Panc1 (cell line): ENCODE results near the gene VWA8. TPM values are rescaled to one million over a fixed set of nuclear protein-coding genes. Genes with fewer than 3 reads are reported as not detected.

Experiments
- ATAC-seq: fragments of 200-7000 bp; cut with Tn5 transposase; 2 replicates; pipeline ENCODE4 v1.9.1; 2020; ENCODE audit warnings: mild to moderate bottlenecking, moderate library complexity
- BruUV-seq: library from RNA; stranded (reverse); fragments of 400-500 nt; replicated peaks from 2 replicates; lab custom pipeline; 2021; lab: Mats Ljungman, UMichigan
- CTCF ChIA-PET: fragments of 300-600 bp; sonication (Branson Sonifier 250); formaldehyde crosslinking; loops from one replicate; lab custom pipeline; 2022; ENCODE audit warnings: antibody characterized with exemption; lab: Charles Lee
- POLR2A ChIA-PET: fragments of 300-600 bp; sonication (Branson Sonifier 250); formaldehyde crosslinking; loops from one replicate; lab custom pipeline; 2022; ENCODE audit warnings: antibody characterized with exemption; lab: Charles Lee
- DNase-seq: peaks from one replicate; pipeline ENCODE4 v3.0.0-alpha.2; 2010; ENCODE audit warnings: low read depth, low spot score
- H3K27ac ChIP-seq: 2 replicates; pipeline ENCODE4 v1.5.1; 2011; ENCODE audit warnings: mild to moderate bottlenecking, low read length, inconsistent platforms
- H3K27me3 ChIP-seq: fragments of 200-500 bp; sonication (Bioruptor generic); 2 replicates; pipeline ENCODE4 v1.6.0; 2014; ENCODE audit warnings: low read length, inconsistent platforms; ENCODE audit not compliant: control insufficient read depth, insufficient read depth
- H3K36me3 ChIP-seq: fragments of 200-500 bp; sonication (Bioruptor generic); 2 replicates; pipeline ENCODE4 v1.5.1; 2014; ENCODE audit warnings: inconsistent platforms, mild to moderate bottlenecking, low read length, moderate library complexity; ENCODE audit not compliant: control insufficient read depth, insufficient read depth
- H3K4me1 ChIP-seq: 2 replicates; pipeline ENCODE4 v1.5.1; 2011; ENCODE audit warnings: inconsistent platforms, mild to moderate bottlenecking, low read length, moderate library complexity; ENCODE audit not compliant: control insufficient read depth, insufficient read depth
- H3K4me3 ChIP-seq, 2 experiments: 2 replicates each; pipeline ENCODE4 v1.5.1; 2011 to 2012; ENCODE audit warnings: low read depth in 2 of 2, low read length in 2 of 2, mild to moderate bottlenecking in 2 of 2, inconsistent platforms in 1 of 2, moderate library complexity in 1 of 2
- H3K9me3 ChIP-seq: fragments of 200-500 bp; sonication (Bioruptor generic); 2 replicates; pipeline ENCODE4 v1.5.1; 2014; ENCODE audit warnings: low read depth, mild to moderate bottlenecking, inconsistent platforms, low read length, moderate library complexity; ENCODE audit not compliant: control insufficient read depth, insufficient read depth
- POLR2AphosphoS5 ChIP-seq: IDR thresholded peaks from 2 replicates; pipeline ENCODE4 v1.6.1; 2012; ENCODE audit warnings: mild to moderate bottlenecking, low read depth, low read length, moderate library complexity
- SIN3A ChIP-seq: IDR thresholded peaks from 2 replicates; pipeline ENCODE4 v1.6.1; 2012; ENCODE audit warnings: low read depth, mild to moderate bottlenecking, low read length, moderate library complexity, borderline replicate concordance; ENCODE audit not compliant: insufficient read depth
- TCF7L2 ChIP-seq: IDR thresholded peaks from 2 replicates; pipeline ENCODE4 v1.6.1; 2011; ENCODE audit warnings: mild to moderate bottlenecking, low read depth, low read length, inconsistent platforms
- in situ Hi-C: cut with HindIII; loops from 2 replicates; pipeline ENCODE4 v1.10.0; 2016; ENCODE audit warnings: low sequenced_read_pairs, low pct_unique_long_range_greater_than_20kb
- intact Hi-C: fragments of 100-400 bp; cut with micrococcal nuclease; formaldehyde crosslinking; loops from one replicate; pipeline ENCODE4 v1.10.0; 2022; ENCODE audit not compliant: unreplicated experiment
- total RNA-seq: library from RNA; stranded (reverse); gene quantifications from one replicate; pipeline ENCODE4 v1.2.1, GENCODE V29; 2021; ENCODE audit not compliant: unreplicated experiment
- TF ChIP-seq, protein P1 (sequence below), 2 experiments: IDR thresholded peaks; 2 replicates each; pipeline ENCODE4 v1.6.1; 2011 to 2012; ENCODE audit warnings: low read depth in 2 of 2, control low read depth in 1 of 2, low read length in 1 of 2, mild to moderate bottlenecking in 1 of 2, moderate library complexity in 1 of 2; ENCODE audit not compliant: insufficient read depth in 1 of 2
- TF ChIP-seq, protein P2 (sequence below): fragments of 450-650 bp; IDR thresholded peaks from 2 replicates; pipeline ENCODE4 v1.5.1; 2017; ENCODE audit warnings: mild to moderate bottlenecking

Gene VWA8
- total RNA-seq, 1 experiment from 2014 or later: 11.2 TPM

DNA sequence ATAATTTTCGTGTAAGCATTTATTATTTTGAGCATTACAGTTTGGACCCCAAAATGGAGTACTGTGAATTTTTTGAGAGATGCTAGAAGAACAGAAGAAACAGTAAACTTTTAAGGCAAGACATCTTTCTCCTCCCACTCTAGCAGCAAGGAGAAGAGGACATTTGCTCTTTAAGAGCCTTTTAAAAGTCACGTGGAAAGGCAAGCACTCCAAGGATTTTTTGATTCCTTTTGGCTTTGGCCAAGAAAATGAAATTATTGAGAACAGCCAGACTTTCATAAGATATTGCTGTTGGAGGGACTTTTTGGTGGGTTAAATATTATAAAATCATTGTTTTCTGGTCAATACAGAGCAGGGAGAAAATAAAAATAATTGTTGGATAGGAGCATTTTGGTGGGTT is 393.5 kb downstream of the VWA8 start:
- intact Hi-C loops: no loop called here
- TF ChIP-seq, protein P1, sequence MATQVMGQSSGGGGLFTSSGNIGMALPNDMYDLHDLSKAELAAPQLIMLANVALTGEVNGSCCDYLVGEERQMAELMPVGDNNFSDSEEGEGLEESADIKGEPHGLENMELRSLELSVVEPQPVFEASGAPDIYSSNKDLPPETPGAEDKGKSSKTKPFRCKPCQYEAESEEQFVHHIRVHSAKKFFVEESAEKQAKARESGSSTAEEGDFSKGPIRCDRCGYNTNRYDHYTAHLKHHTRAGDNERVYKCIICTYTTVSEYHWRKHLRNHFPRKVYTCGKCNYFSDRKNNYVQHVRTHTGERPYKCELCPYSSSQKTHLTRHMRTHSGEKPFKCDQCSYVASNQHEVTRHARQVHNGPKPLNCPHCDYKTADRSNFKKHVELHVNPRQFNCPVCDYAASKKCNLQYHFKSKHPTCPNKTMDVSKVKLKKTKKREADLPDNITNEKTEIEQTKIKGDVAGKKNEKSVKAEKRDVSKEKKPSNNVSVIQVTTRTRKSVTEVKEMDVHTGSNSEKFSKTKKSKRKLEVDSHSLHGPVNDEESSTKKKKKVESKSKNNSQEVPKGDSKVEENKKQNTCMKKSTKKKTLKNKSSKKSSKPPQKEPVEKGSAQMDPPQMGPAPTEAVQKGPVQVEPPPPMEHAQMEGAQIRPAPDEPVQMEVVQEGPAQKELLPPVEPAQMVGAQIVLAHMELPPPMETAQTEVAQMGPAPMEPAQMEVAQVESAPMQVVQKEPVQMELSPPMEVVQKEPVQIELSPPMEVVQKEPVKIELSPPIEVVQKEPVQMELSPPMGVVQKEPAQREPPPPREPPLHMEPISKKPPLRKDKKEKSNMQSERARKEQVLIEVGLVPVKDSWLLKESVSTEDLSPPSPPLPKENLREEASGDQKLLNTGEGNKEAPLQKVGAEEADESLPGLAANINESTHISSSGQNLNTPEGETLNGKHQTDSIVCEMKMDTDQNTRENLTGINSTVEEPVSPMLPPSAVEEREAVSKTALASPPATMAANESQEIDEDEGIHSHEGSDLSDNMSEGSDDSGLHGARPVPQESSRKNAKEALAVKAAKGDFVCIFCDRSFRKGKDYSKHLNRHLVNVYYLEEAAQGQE (IDR thresholded peaks at IDR 0.05; ENCODE audit: insufficient read depth in 1 of 2, low read depth in 2 of 2, low read length in 1 of 2): no peak
- no peak for TF ChIP-seq SIN3A
- TF ChIP-seq POLR2AphosphoS5: no peak
- TF ChIP-seq, protein P2, sequence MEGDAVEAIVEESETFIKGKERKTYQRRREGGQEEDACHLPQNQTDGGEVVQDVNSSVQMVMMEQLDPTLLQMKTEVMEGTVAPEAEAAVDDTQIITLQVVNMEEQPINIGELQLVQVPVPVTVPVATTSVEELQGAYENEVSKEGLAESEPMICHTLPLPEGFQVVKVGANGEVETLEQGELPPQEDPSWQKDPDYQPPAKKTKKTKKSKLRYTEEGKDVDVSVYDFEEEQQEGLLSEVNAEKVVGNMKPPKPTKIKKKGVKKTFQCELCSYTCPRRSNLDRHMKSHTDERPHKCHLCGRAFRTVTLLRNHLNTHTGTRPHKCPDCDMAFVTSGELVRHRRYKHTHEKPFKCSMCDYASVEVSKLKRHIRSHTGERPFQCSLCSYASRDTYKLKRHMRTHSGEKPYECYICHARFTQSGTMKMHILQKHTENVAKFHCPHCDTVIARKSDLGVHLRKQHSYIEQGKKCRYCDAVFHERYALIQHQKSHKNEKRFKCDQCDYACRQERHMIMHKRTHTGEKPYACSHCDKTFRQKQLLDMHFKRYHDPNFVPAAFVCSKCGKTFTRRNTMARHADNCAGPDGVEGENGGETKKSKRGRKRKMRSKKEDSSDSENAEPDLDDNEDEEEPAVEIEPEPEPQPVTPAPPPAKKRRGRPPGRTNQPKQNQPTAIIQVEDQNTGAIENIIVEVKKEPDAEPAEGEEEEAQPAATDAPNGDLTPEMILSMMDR: no peak
- TF ChIP-seq TCF7L2: no peak

DNA sequence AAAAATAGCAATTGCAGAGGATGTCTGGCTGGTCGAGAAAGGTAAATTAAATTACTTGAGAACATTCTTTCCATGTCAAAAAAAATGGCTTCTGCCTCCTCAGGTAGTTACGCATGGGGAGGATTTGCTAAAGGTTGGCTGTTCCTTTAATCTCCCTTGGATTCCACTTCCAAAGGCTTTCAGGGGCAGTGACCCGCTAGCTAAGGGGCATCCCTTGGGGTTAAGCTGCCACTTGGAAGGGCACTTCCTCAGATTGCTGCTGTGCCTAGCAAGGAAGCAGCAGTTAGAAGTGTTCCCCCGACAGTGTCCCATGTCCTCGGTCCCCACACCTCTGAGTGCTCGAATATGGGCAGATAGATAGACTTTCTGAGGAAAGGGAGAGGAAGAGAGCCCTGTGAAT is 395.1 kb downstream of the VWA8 start:
- POLR2A ChIA-PET: no interaction called here
- BruUV-seq: no TSS peak
- Histone ChIP-seq H3K27me3 (no peaks in the 10 kb centered on the region), H3K27ac (no peak overlapping the region), H3K36me3 (no peaks in the 10 kb centered on the region), H3K9me3 (no peaks in the 10 kb centered on the region), H3K4me1 (no peaks in the 10 kb centered on the region), H3K4me3 (no peak overlapping the region)
- CTCF ChIA-PET: no interaction called here
- in situ Hi-C loops: no loop called here
- no peak for ATAC-seq
- TF ChIP-seq POLR2AphosphoS5 (no peak), TCF7L2 (no peak), SIN3A (no peak)
- TF ChIP-seq, protein P1 (IDR thresholded peaks at IDR 0.05; ENCODE audit: insufficient read depth in 1 of 2, low read depth in 2 of 2, low read length in 1 of 2): no peak
- TF ChIP-seq, protein P2: no peak
- intact Hi-C loops: no loop called here
- DNase-seq: no peak

More for the DNA sequence above, 393.5 kb downstream of the VWA8 start:
- Histone ChIP-seq H3K9me3 (no peaks in the 10 kb centered on the region), H3K4me1 (no peaks in the 10 kb centered on the region), H3K36me3 (no peaks in the 10 kb centered on the region), H3K4me3 (no peak overlapping the region), H3K27me3 (no peaks in the 10 kb centered on the region), H3K27ac (no peak overlapping the region)
- ATAC-seq: no peak
- no TSS peak for BruUV-seq
- POLR2A ChIA-PET: no interaction called here
- CTCF ChIA-PET: no interaction called here
- no peak for DNase-seq
- in situ Hi-C loops: no loop called here
